Measurements from ENCODE around the gene TPGS2. TPM values are rescaled to one million over a fixed set of nuclear protein-coding genes. Genes with fewer than 3 reads are reported as not detected.
A peak's percentile ranks its signal among the peaks of the same experiment; 100 is the strongest.

Gene TPGS2
- total and polyA plus RNA-seq, 2 of the 13 experiments (the other 11 are each of a cell fraction or from before 2014, with no cell fraction given), result 73.3 to 137 TPM

DNA sequence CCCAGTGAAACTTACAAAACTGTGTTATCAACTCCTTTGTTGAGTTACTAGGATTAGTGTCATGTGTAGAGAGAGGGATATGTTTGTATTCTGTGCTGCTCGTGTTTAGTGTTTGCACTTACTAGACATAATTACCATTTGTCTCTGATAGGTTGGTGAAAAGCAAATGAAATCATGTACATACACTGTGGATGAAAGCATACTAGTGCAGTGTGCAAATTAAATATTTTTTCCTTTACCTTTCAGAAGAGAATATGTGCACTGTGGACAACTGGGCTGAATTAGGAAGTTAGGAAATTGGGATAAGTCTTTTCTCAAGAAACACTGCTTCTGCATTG lies 1.3 kb upstream of the TPGS2 start:
- DNase-seq (ENCODE audit: low spot score) (peak; percentile 4), FAIRE-seq (peak; percentile 50), ATAC-seq (no peak)
- Histone ChIP-seq H3K27me3 (ENCODE audit: control insufficient read depth in 1 of 2, insufficient read depth in 2 of 2, low read length in 2 of 2) (no peaks in the 10 kb centered on the region; a peak in 1 of 5 replicates), H3K4me1 (ENCODE audit: insufficient read depth, low read length) (peaks cover 43% of the 10 kb centered on the region), H3K27ac (ENCODE audit: extremely low read length, insufficient read depth, low read length) (peak overlapping the region; percentile 73), H2AFZ (ENCODE audit: low read length) (peak overlapping the region; percentile 89), H3K4me3 (replicated peaks in 1 of 3; ENCODE audit: insufficient read depth in 1 of 3, low read depth in 2 of 3, low read length in 3 of 3) (peak overlapping the region; percentile 94 to 99 (median 94)), H3K4me2 (ENCODE audit: low read depth, low read length) (peak overlapping the region; percentile 84), H4K20me1 (ENCODE audit: insufficient read depth, low read length) (no peaks in the 10 kb centered on the region), H3K36me3 (replicated peaks in 1 of 2; ENCODE audit: control insufficient read depth in 1 of 2, insufficient read depth in 2 of 2, low read length in 2 of 2) (no peaks in the 10 kb centered on the region), H3K79me2 (ENCODE audit: insufficient read depth, low read length) (peaks cover 13% of the 10 kb centered on the region), H3K9ac (ENCODE audit: insufficient read depth, low read depth, low read length) (peak overlapping the region; percentile 85; the same call in 1 of the 2 replicates), H3K9me3 (ENCODE audit: low read length) (no peaks in the 10 kb centered on the region)
- 0% methylated on average over 1 of the region's 1 CpG for WGBS (ENCODE audit: low lambda C conversion rate)
- intact Hi-C loops (cut with micrococcal nuclease; ENCODE audit: unreplicated experiment), result no loop called here
- in situ Hi-C loops (cut with HindIII; ENCODE audit: extremely low pct_ligation_motif_present, low pct_unique_long_range_greater_than_20kb), result no loop called here
- POLR2A ChIA-PET, result no interaction called here
- TF ChIP-seq BCL6 (CRISPR knock-in tag; IDR thresholded peaks at IDR 0.05) (peak; percentile 79), HMG20B (CRISPR knock-in tag; conservative IDR thresholded peaks at IDR 0.05) (peak; percentile 66; the same call in 1 of the 2 replicates), ZNF263 (CRISPR knock-in tag; IDR thresholded peaks at IDR 0.05) (no peak), GFI1 (CRISPR knock-in tag; IDR thresholded peaks at IDR 0.05; ENCODE audit: borderline replicate concordance) (peak; percentile 76), HMGA1 (CRISPR knock-in tag; conservative IDR thresholded peaks at IDR 0.05) (no peak), ZNF317 (CRISPR knock-in tag; IDR thresholded peaks at IDR 0.05) (0 out of 2 replicates have a peak, but pooled peaks have one; percentile 10)
- no TSS peak for BruUV-seq (replicated peaks)
- CTCF ChIA-PET (ENCODE audit: low intra/inter-chr PET ratio, low total read pairs), result no interaction called here

DNA sequence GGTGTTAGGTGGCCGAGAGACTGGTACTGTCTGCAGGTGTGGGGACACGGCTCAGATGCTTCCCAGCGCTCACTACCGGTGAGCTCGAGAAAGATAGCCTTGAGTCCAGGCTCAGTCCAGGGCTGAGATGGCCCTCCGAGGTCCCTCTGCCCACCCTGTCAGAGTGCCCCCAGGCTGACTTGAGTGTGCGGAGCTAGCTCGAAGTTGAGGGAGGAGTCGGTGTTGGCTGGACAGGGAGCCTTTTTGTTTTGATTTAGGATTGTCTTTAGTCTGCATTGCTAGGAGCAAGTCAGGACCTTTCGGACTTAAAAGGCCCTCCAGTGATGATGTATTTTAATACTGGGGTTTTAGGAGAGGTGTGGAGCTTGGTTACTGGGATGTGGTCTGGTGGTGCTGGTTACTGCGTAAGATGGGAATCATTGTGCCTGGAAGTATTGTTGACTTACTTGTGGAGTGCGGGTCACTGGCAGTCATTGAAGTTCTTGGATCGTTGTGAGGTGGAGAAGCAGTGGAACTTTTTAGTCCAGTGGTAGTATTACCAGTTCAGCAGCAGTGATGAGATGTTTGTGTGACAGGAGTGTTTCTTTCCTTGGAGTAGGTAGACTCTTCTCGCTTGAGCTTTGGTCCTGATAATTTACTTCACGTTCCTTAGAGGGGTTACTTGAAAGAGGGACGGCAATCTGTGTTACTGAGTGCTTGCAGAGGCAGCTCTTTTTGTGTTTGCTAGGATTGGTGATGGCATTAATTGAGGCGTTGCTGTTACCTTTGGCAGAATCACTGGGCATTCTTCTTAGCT lies 758 bp upstream of the TPGS2 start:
- peak overlapping the region; percentile 85 for H3K9ac ChIP-seq (ENCODE audit: insufficient read depth, low read depth, low read length)
- BruUV-seq (replicated peaks), result no TSS peak
- H3K9me3 ChIP-seq (ENCODE audit: low read length), result no peaks in the 10 kb centered on the region
- intact Hi-C loops (cut with micrococcal nuclease; ENCODE audit: unreplicated experiment), result no loop called here
- peaks cover 13% of the 10 kb centered on the region for H3K79me2 ChIP-seq (ENCODE audit: insufficient read depth, low read length)
- H4K20me1 ChIP-seq (ENCODE audit: insufficient read depth, low read length), result no peaks in the 10 kb centered on the region
- DNase-seq (ENCODE audit: low spot score) (peak; percentile 25), ATAC-seq (peak; percentile 14), FAIRE-seq (no peak)
- peak overlapping the region; percentile 89 for H2AFZ ChIP-seq (ENCODE audit: low read length)
- H3K4me3 ChIP-seq (replicated peaks in 1 of 3; ENCODE audit: insufficient read depth in 1 of 3, low read depth in 2 of 3, low read length in 3 of 3), result peak overlapping the region; percentile 94 to 99 (median 94)
- H3K27ac ChIP-seq (ENCODE audit: extremely low read length, insufficient read depth, low read length), result peak overlapping the region; percentile 73
- no peaks in the 10 kb centered on the region; a peak in 1 of 5 replicates for H3K27me3 ChIP-seq (ENCODE audit: control insufficient read depth in 1 of 2, insufficient read depth in 2 of 2, low read length in 2 of 2)
- WGBS (ENCODE audit: low lambda C conversion rate), result 2% methylated on average over 9 of the region's 17 CpGs
- peaks cover 43% of the 10 kb centered on the region for H3K4me1 ChIP-seq (ENCODE audit: insufficient read depth, low read length)
- H3K36me3 ChIP-seq (replicated peaks in 1 of 2; ENCODE audit: control insufficient read depth in 1 of 2, insufficient read depth in 2 of 2, low read length in 2 of 2), result no peaks in the 10 kb centered on the region
- ChIA-PET POLR2A (interaction anchor here (0.6 kb wide), 1 partner anchor 698 kb away, joined by 3 read pairs; no protein-coding TSS in a partner anchor), CTCF (ENCODE audit: low intra/inter-chr PET ratio, low total read pairs) (no interaction called here)
- H3K4me2 ChIP-seq (ENCODE audit: low read depth, low read length), result peak overlapping the region; percentile 84
- in situ Hi-C loops (cut with HindIII; ENCODE audit: extremely low pct_ligation_motif_present, low pct_unique_long_range_greater_than_20kb), result no loop called here
- TF ChIP-seq, protein P1, sequence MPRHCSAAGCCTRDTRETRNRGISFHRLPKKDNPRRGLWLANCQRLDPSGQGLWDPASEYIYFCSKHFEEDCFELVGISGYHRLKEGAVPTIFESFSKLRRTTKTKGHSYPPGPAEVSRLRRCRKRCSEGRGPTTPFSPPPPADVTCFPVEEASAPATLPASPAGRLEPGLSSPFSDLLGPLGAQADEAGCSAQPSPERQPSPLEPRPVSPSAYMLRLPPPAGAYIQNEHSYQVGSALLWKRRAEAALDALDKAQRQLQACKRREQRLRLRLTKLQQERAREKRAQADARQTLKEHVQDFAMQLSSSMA (CRISPR knock-in tag; IDR thresholded peaks at IDR 0.05), result 0 out of 2 replicates have a peak, but pooled peaks have one; percentile 29
- TF ChIP-seq THAP11 (CRISPR knock-in tag; IDR thresholded peaks at IDR 0.05), result no peak
- no peak for TF ChIP-seq CENPBD1 (CRISPR knock-in tag; IDR thresholded peaks at IDR 0.05; ENCODE audit: borderline replicate concordance, low read depth)
- TF ChIP-seq FOXC1 (CRISPR knock-in tag; IDR thresholded peaks at IDR 0.05; ENCODE audit: borderline replicate concordance), result 0 out of 2 replicates have a peak, but pooled peaks have one; percentile 34
- no peak for TF ChIP-seq ZNF501 (CRISPR knock-in tag; IDR thresholded peaks at IDR 0.05)
- 0 out of 2 replicates have a peak, but pooled peaks have one; percentile 12 for TF ChIP-seq ZIK1 (CRISPR knock-in tag; IDR thresholded peaks at IDR 0.05; ENCODE audit: borderline replicate concordance, low read depth)
- 0 out of 2 replicates have a peak, but pooled peaks have one; percentile 3 for TF ChIP-seq ETV6 (CRISPR knock-in tag; conservative IDR thresholded peaks at IDR 0.05)
- peak; percentile 5; the same call in 1 of the 2 replicates for TF ChIP-seq ZMYM2 (CRISPR knock-in tag; IDR thresholded peaks at IDR 0.05)
- no peak for TF ChIP-seq ZBTB37 (CRISPR knock-in tag; IDR thresholded peaks at IDR 0.05)
